HG03039 (cell line): ENCODE measurements around the gene TDRD1.
"Not testable (repeated sequence)": the region's sequence is repeated elsewhere in the genome, so short reads cannot be mapped to it uniquely, and the experiment has no call there.

Source experiments
- ATAC-seq: cut with Tn5 transposase; IDR thresholded peaks from one replicate; pipeline ENCODE4 v1.9.1; 2021; ENCODE audit warnings: mild to moderate bottlenecking, moderate library complexity; ENCODE audit not compliant: unreplicated experiment

Gene TDRD1

GRCh38 chr10:114179148-114179547 lies at the start of gene TDRD1:
TDRD1 (plus strand) TSS chr10:114179353; CDS start chr10:114187832, 8,479 bp downstream.
- ATAC-seq: no peak

GRCh38 chr10:114131094-114131493 lies 48.1 kb upstream of the TDRD1 start:
- peak; percentile 56 for ATAC-seq

GRCh38 chr10:114135476-114135875 lies 43.7 kb upstream of the TDRD1 start:
- no peak for ATAC-seq

GRCh38 chr10:114138581-114138980 lies 40.6 kb upstream of the TDRD1 start:
- no peak for ATAC-seq

- no peak for ATAC-seq
Measured at GRCh38 chr10:114140036-114140435, 39.1 kb upstream of the TDRD1 start.

- not testable (repeated sequence) for ATAC-seq
Measured at GRCh38 chr10:114140827-114141226, 38.3 kb upstream of the TDRD1 start.

- ATAC-seq: no peak
Measured at GRCh38 chr10:114142018-114142417, 37.1 kb upstream of the TDRD1 start.

- ATAC-seq: no peak
Measured at GRCh38 chr10:114143160-114143559, 36.0 kb upstream of the TDRD1 start.

GRCh38 chr10:114149476-114149875 lies 29.7 kb upstream of the TDRD1 start:
- ATAC-seq: not testable (repeated sequence)

GRCh38 chr10:114151486-114151885 lies 27.7 kb upstream of the TDRD1 start:
- no peak for ATAC-seq

- no peak for ATAC-seq
Measured at GRCh38 chr10:114151892-114152291, 27.3 kb upstream of the TDRD1 start.

- ATAC-seq: no peak
Measured at GRCh38 chr10:114157912-114158311, 21.2 kb upstream of the TDRD1 start.

- no peak for ATAC-seq
Measured at GRCh38 chr10:114163062-114163461, 16.1 kb upstream of the TDRD1 start.

GRCh38 chr10:114166043-114166442 lies 13.1 kb upstream of the TDRD1 start:
- no peak for ATAC-seq

GRCh38 chr10:114166494-114166893 lies 12.7 kb upstream of the TDRD1 start:
- ATAC-seq: no peak

GRCh38 chr10:114167985-114168384 lies 11.2 kb upstream of the TDRD1 start:
- ATAC-seq: no peak

- ATAC-seq: no peak
Measured at GRCh38 chr10:114168450-114169009, 10.6 kb upstream of the TDRD1 start.

- ATAC-seq: no peak
Measured at GRCh38 chr10:114172216-114172615, 6.9 kb upstream of the TDRD1 start.

GRCh38 chr10:114172776-114173602 lies 6.2 kb upstream of the TDRD1 start:
- ATAC-seq: no peak

GRCh38 chr10:114173603-114173920 lies 5.6 kb upstream of the TDRD1 start:
- no peak for ATAC-seq

GRCh38 chr10:114173921-114174694 lies 5.0 kb upstream of the TDRD1 start, which contains the start of gene CCDC186:
CCDC186 (minus strand) TSS chr10:114174203; CDS start chr10:114163268, 10,935 bp downstream.
- ATAC-seq: peak; percentile 99
